HCT116 (cell line): ENCODE measurements around the gene ALDH1L2. TPM values are rescaled to one million over a fixed set of nuclear protein-coding genes. Genes with fewer than 3 reads are reported as not detected.

Experiments
- ATAC-seq: fragments of 200-7000 bp; cut with Tn5 transposase; 2 replicates; pipeline ENCODE4 v1.9.1; 2020; ENCODE audit warnings: mild to moderate bottlenecking, moderate library complexity
- BruUV-seq: library from RNA; stranded (reverse); fragments of 400-500 nt; replicated peaks from 2 replicates; lab custom pipeline; 2021; lab: Mats Ljungman, UMichigan
- CTCF ChIA-PET: fragments of 300-600 bp; sonication (Branson Sonifier 250); formaldehyde crosslinking; loops from one replicate; lab custom pipeline; 2021; ENCODE audit warnings: antibody characterized with exemption; lab: Charles Lee
- POLR2A ChIA-PET: fragments of 300-600, 350-600 bp; sonication (Branson Sonifier 250); formaldehyde crosslinking; loops from one replicate; lab custom pipeline; 2021; ENCODE audit warnings: antibody characterized with exemption; lab: Charles Lee
- RAD21 ChIA-PET, 2 experiments: fragments of 300-600 bp; sonication (Branson Sonifier 250); formaldehyde crosslinking; loops; one replicate each; lab custom pipeline; 2023; ENCODE audit warnings: low total read pairs in 2 of 2; ENCODE audit not compliant: uncharacterized antibody in 2 of 2, unreplicated experiment in 2 of 2, low non-redundant PET in 1 of 2; lab: Charles Lee
- DNase-seq: peaks from one replicate; pipeline ENCODE4 v3.0.0-alpha.2; 2010; ENCODE audit warnings: low read depth, low spot score
- H2AFZ ChIP-seq: fragments of 200-600 bp; shearing (Covaris generic), sonication (generic); 2 replicates; pipeline ENCODE4 v1.6.1; 2017; ENCODE audit warnings: low read depth, mixed run types, mixed read lengths, antibody characterized with exemption, low read length; ENCODE audit not compliant: poor library complexity, severe bottlenecking
- H3K27ac ChIP-seq: 2 replicates; pipeline ENCODE4 v1.5.1; 2012; ENCODE audit warnings: low read depth, low read length
- H3K27me3 ChIP-seq: fragments of 200-600 bp; sonication (generic); 2 replicates; pipeline ENCODE4 v1.6.1; 2016; ENCODE audit warnings: mixed run types, low read length, mixed read lengths; ENCODE audit not compliant: insufficient read depth
- H3K36me3 ChIP-seq, 2 experiments: fragments of 200-500 bp in 1 of 2; fragments of 200-600 bp in 1 of 2; sonication (Bioruptor generic) in 1 of 2; sonication (generic) in 1 of 2; 2 replicates each; pipeline versions ENCODE4 v1.5.1 to v1.6.1; 2014 to 2016; ENCODE audit warnings: low read length in 2 of 2, inconsistent platforms in 1 of 2, mixed read lengths in 1 of 2, mixed run types in 1 of 2; ENCODE audit not compliant: insufficient read depth in 2 of 2, control insufficient read depth in 1 of 2
- H3K4me1 ChIP-seq, 2 experiments: fragments of 200-600 bp in 1 of 2; sonication (generic) in 1 of 2; 2 replicates each; pipeline versions ENCODE4 v1.5.1 to v1.6.1; 2012 to 2017; ENCODE audit warnings: low read length in 2 of 2, inconsistent platforms in 1 of 2, mild to moderate bottlenecking in 1 of 2, mixed read lengths in 1 of 2, mixed run types in 1 of 2, moderate library complexity in 1 of 2; ENCODE audit not compliant: insufficient read depth in 2 of 2, control insufficient read depth in 1 of 2
- H3K4me2 ChIP-seq: fragments of 200-600 bp; sonication (generic); 2 replicates; pipeline ENCODE4 v1.6.1; 2017; ENCODE audit warnings: mixed run types, low read length, mixed read lengths
- H3K4me3 ChIP-seq, 2 experiments: fragments of 200-600 bp in 1 of 2; sonication (generic) in 1 of 2; replicated peaks in 1 of 2; 2 replicates each; pipeline ENCODE4 v1.5.1; 2011 to 2016; ENCODE audit warnings: low read length in 2 of 2, control low read depth in 1 of 2, low read depth in 1 of 2, mild to moderate bottlenecking in 1 of 2, mixed read lengths in 1 of 2, mixed run types in 1 of 2
- H3K79me2 ChIP-seq: fragments of 200-600 bp; sonication (generic); 2 replicates; pipeline ENCODE4 v1.6.1; 2017; ENCODE audit warnings: mild to moderate bottlenecking, mixed run types, low read length, moderate library complexity, mixed read lengths; ENCODE audit not compliant: insufficient read depth
- H3K9ac ChIP-seq: fragments of 200-600 bp; sonication (generic); 2 replicates; pipeline ENCODE4 v1.6.1; 2016; ENCODE audit warnings: low read length, mixed read lengths
- H3K9me2 ChIP-seq: fragments of 200-600 bp; sonication (generic), shearing (Covaris generic); 2 replicates; pipeline ENCODE4 v1.6.1; 2017; ENCODE audit warnings: mixed run types, mild to moderate bottlenecking, moderate library complexity; ENCODE audit not compliant: insufficient read depth
- H3K9me3 ChIP-seq, 2 experiments: fragments of 200-500 bp in 1 of 2; fragments of 200-600 bp in 1 of 2; sonication (Bioruptor generic) in 1 of 2; sonication (generic) in 1 of 2; 2 replicates each; pipeline ENCODE4 v1.6.1; 2014 to 2017; ENCODE audit warnings: low read length in 2 of 2, mixed read lengths in 2 of 2, inconsistent platforms in 1 of 2, low read depth in 1 of 2, mild to moderate bottlenecking in 1 of 2, mixed run types in 1 of 2, moderate library complexity in 1 of 2; ENCODE audit not compliant: control insufficient read depth in 1 of 2, insufficient read depth in 1 of 2
- H4K20me1 ChIP-seq: fragments of 200-600 bp; sonication (generic), shearing (Covaris generic); 2 replicates; pipeline ENCODE4 v1.6.1; 2017; ENCODE audit warnings: mixed run types, mild to moderate bottlenecking, moderate library complexity; ENCODE audit not compliant: insufficient read depth
- CBX3 ChIP-seq: IDR thresholded peaks from 2 replicates; pipeline ENCODE4 v1.6.1; 2012; ENCODE audit warnings: low read depth
- EGR1 ChIP-seq: IDR thresholded peaks from 2 replicates; pipeline ENCODE4 v1.6.1; 2012; ENCODE audit warnings: low read depth
- ELF1 ChIP-seq: IDR thresholded peaks from 2 replicates; pipeline ENCODE4 v1.6.1; 2012; ENCODE audit warnings: low read depth, borderline replicate concordance
- FOSL1 ChIP-seq: IDR thresholded peaks from 2 replicates; pipeline ENCODE4 v1.6.1; 2012; ENCODE audit warnings: low read depth
- JUND ChIP-seq: IDR thresholded peaks from 2 replicates; pipeline ENCODE4 v1.6.1; 2012
- RAD21 ChIP-seq: IDR thresholded peaks from 2 replicates; pipeline ENCODE4 v1.6.1; 2012; ENCODE audit warnings: low read depth, mild to moderate bottlenecking
- SIN3A ChIP-seq: IDR thresholded peaks from 2 replicates; pipeline ENCODE4 v1.6.1; 2012; ENCODE audit warnings: low read depth
- SP1 ChIP-seq: IDR thresholded peaks from 2 replicates; pipeline ENCODE4 v1.6.1; 2012; ENCODE audit warnings: low read depth
- SRF ChIP-seq: IDR thresholded peaks from 2 replicates; pipeline ENCODE4 v1.6.1; 2012; ENCODE audit warnings: low read depth
- TCF7L2 ChIP-seq: IDR thresholded peaks from 2 replicates; pipeline ENCODE4 v1.7.0; 2011; ENCODE audit warnings: borderline replicate concordance, inconsistent platforms; ENCODE audit not compliant: insufficient read depth, insufficient read length; ENCODE audit errors: extremely low read depth
- ZFX ChIP-seq: fragments of 450-650 bp; IDR thresholded peaks from 2 replicates; pipeline ENCODE4 v1.6.1; 2017
- ZNF274 ChIP-seq: fragments of 200-500 bp; sonication (Bioruptor generic); IDR thresholded peaks from 2 replicates; pipeline ENCODE4 v1.6.1; 2014; ENCODE audit warnings: mild to moderate bottlenecking, low read depth, low read length, inconsistent platforms
- intact Hi-C: fragments of 100-400 bp; cut with micrococcal nuclease; formaldehyde crosslinking; loops from 2 replicates; pipeline ENCODE4 v1.10.0; 2022
- total RNA-seq: library from RNA; stranded (reverse); gene quantifications from one replicate; pipeline ENCODE4 v1.2.1, GENCODE V29; 2021; ENCODE audit not compliant: unreplicated experiment
- TF ChIP-seq, protein P1 (sequence below): IDR thresholded peaks from 2 replicates; pipeline ENCODE4 v1.6.1; 2012
- TF ChIP-seq, protein P2 (sequence below): IDR thresholded peaks from 2 replicates; pipeline ENCODE4 v1.6.1; 2011; ENCODE audit warnings: mild to moderate bottlenecking, low read length, moderate library complexity; ENCODE audit not compliant: insufficient replicate concordance; ENCODE audit errors: extremely low read depth
- TF ChIP-seq, protein P3 (sequence below): IDR thresholded peaks from 2 replicates; pipeline ENCODE4 v1.6.1; 2012; ENCODE audit warnings: low read depth

The ALDH1L2 gene
- total RNA-seq, 1 experiment from 2014 or later: 1.5 TPM

DNA sequence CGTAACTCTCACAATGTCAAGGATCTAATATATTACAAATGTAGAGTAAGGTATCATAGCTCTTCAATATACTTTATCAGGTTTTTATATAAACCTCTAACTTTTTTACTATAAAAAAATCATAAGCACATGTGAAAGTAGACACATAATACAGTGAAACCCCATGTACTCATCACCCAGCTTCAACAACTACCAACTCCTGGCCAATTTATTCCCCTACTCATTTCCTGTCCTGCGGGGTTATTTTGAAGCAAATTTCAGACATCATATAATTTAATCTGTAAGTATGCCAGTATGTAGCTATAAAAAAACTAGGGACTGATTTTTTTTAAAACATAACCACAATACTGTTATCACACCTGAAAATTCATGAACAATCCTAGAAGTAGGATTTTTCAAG is 50.4 kb downstream of the ALDH1L2 start:
- ATAC-seq (no peak), DNase-seq (no peak)
- CTCF ChIA-PET: no interaction called here
- no peak overlapping the region for H3K4me3 ChIP-seq
- H3K36me3 ChIP-seq: no peaks in the 10 kb centered on the region
- no peaks in the 10 kb centered on the region for H4K20me1 ChIP-seq
- peaks cover 10 to 20% of the 10 kb centered on the region in 2 experiments for H3K4me1 ChIP-seq
- BruUV-seq: no TSS peak
- H3K27ac ChIP-seq: no peak overlapping the region
- RAD21 ChIA-PET: no interaction called here
- H3K4me2 ChIP-seq: no peak overlapping the region
- H3K9ac ChIP-seq: no peak overlapping the region
- H3K9me3 ChIP-seq: no peaks in the 10 kb centered on the region
- H2AFZ ChIP-seq: no peak overlapping the region
- H3K9me2 ChIP-seq: no peaks in the 10 kb centered on the region
- TF ChIP-seq ZFX (no peak), SP1 (no peak), CBX3 (no peak), RAD21 (no peak), ZNF274 (no peak), ELF1 (no peak), JUND (no peak), EGR1 (no peak), SRF (no peak), FOSL1 (no peak), SIN3A (no peak), TCF7L2 (no peak)
- TF ChIP-seq, protein P1, sequence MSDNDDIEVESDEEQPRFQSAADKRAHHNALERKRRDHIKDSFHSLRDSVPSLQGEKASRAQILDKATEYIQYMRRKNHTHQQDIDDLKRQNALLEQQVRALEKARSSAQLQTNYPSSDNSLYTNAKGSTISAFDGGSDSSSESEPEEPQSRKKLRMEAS: no peak
- TF ChIP-seq, protein P2, sequence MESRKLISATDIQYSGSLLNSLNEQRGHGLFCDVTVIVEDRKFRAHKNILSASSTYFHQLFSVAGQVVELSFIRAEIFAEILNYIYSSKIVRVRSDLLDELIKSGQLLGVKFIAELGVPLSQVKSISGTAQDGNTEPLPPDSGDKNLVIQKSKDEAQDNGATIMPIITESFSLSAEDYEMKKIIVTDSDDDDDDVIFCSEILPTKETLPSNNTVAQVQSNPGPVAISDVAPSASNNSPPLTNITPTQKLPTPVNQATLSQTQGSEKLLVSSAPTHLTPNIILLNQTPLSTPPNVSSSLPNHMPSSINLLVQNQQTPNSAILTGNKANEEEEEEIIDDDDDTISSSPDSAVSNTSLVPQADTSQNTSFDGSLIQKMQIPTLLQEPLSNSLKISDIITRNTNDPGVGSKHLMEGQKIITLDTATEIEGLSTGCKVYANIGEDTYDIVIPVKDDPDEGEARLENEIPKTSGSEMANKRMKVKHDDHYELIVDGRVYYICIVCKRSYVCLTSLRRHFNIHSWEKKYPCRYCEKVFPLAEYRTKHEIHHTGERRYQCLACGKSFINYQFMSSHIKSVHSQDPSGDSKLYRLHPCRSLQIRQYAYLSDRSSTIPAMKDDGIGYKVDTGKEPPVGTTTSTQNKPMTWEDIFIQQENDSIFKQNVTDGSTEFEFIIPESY: no peak
- TF ChIP-seq, protein P3, sequence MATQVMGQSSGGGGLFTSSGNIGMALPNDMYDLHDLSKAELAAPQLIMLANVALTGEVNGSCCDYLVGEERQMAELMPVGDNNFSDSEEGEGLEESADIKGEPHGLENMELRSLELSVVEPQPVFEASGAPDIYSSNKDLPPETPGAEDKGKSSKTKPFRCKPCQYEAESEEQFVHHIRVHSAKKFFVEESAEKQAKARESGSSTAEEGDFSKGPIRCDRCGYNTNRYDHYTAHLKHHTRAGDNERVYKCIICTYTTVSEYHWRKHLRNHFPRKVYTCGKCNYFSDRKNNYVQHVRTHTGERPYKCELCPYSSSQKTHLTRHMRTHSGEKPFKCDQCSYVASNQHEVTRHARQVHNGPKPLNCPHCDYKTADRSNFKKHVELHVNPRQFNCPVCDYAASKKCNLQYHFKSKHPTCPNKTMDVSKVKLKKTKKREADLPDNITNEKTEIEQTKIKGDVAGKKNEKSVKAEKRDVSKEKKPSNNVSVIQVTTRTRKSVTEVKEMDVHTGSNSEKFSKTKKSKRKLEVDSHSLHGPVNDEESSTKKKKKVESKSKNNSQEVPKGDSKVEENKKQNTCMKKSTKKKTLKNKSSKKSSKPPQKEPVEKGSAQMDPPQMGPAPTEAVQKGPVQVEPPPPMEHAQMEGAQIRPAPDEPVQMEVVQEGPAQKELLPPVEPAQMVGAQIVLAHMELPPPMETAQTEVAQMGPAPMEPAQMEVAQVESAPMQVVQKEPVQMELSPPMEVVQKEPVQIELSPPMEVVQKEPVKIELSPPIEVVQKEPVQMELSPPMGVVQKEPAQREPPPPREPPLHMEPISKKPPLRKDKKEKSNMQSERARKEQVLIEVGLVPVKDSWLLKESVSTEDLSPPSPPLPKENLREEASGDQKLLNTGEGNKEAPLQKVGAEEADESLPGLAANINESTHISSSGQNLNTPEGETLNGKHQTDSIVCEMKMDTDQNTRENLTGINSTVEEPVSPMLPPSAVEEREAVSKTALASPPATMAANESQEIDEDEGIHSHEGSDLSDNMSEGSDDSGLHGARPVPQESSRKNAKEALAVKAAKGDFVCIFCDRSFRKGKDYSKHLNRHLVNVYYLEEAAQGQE: no peak
- intact Hi-C loops: no loop called here
- POLR2A ChIA-PET: no interaction called here
- no peaks in the 10 kb centered on the region for H3K27me3 ChIP-seq
- no peaks in the 10 kb centered on the region for H3K79me2 ChIP-seq
